ENCODE results near the gene GXYLT2.
"Not testable (repeated sequence)": the region's sequence is repeated elsewhere in the genome, so short reads cannot be mapped to it uniquely, and the experiment has no call there.

Gene GXYLT2

DNA sequence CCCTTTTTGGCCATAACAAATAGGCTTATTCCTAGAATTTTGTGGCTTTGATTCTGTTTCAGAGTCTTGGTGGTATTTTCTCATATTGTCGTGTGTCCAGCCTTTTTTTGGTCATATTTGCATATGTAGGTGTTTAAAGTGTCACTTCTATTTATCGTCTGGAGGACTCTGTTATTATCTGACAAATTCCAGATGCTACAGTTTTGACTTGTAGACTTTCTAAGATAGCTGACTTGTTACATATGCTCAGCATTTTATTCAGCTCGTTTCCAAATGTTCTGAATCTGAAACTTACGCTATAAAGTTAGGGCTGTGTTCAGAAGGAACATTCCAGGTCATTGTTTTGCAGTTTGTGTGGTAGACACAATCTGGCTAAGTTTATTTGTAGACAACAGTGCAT, 110.6 kb downstream of the GXYLT2 start:
- no peak for DNase-seq

DNA sequence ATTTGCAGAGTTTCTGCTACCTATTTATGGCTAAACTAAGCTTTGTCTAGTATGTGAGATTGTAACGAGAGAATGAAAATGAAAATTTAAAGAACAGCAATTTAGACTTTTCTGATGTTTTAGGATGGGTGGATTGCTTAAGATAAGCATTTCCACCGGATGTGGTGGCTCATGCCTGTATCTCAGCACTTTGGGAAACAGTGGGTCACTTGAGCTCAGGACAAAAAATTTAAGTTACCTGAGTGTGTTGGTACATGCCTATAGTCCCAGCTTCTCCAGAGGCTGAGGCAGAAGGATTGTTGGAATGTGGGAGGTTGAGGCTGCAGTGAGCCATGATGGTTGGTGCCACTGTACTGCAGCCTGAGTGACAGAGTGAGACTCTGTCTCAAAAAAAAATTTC, 112.1 kb downstream of the GXYLT2 start:
- H3K36me3 ChIP-seq, result peaks cover 0 to 18% (median 0%) of the 10 kb centered on the region in 3 donors
- H3K4me3 ChIP-seq, result peak overlapping the region in 1 of 2 donors; percentile 92
- H3K27ac ChIP-seq, result no peak overlapping the region
- H3K27me3 ChIP-seq, result no peaks in the 10 kb centered on the region
- TF ChIP-seq, protein P1, sequence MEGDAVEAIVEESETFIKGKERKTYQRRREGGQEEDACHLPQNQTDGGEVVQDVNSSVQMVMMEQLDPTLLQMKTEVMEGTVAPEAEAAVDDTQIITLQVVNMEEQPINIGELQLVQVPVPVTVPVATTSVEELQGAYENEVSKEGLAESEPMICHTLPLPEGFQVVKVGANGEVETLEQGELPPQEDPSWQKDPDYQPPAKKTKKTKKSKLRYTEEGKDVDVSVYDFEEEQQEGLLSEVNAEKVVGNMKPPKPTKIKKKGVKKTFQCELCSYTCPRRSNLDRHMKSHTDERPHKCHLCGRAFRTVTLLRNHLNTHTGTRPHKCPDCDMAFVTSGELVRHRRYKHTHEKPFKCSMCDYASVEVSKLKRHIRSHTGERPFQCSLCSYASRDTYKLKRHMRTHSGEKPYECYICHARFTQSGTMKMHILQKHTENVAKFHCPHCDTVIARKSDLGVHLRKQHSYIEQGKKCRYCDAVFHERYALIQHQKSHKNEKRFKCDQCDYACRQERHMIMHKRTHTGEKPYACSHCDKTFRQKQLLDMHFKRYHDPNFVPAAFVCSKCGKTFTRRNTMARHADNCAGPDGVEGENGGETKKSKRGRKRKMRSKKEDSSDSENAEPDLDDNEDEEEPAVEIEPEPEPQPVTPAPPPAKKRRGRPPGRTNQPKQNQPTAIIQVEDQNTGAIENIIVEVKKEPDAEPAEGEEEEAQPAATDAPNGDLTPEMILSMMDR (IDR thresholded peaks at IDR 0.05), result no peak
- no peaks in the 10 kb centered on the region for H3K9me3 ChIP-seq
- DNase-seq, result no peak
- intact Hi-C loops (cut with DNase I; ENCODE audit: low total_unique reads), result loop anchor here (10.0 kb wide), 1 partner anchor 45 kb away; no protein-coding TSS in a partner anchor
- peaks cover 0 to 75% (median 28%) of the 10 kb centered on the region in 4 donors for H3K4me1 ChIP-seq

More for the DNA sequence above, 110.6 kb downstream of the GXYLT2 start:
- H3K27me3 ChIP-seq, result no peaks in the 10 kb centered on the region
- H3K27ac ChIP-seq, result peak overlapping the region in 1 of 2 donors; percentile 98
- no peaks in the 10 kb centered on the region for H3K9me3 ChIP-seq
- TF ChIP-seq, protein P1 (IDR thresholded peaks at IDR 0.05), result no peak
- H3K36me3 ChIP-seq, result peaks cover 0 to 18% (median 0%) of the 10 kb centered on the region in 3 donors
- H3K4me1 ChIP-seq, result peaks cover 0 to 63% (median 28%) of the 10 kb centered on the region in 4 donors
- intact Hi-C loops (cut with DNase I; ENCODE audit: low total_unique reads), result loop anchor here (10.0 kb wide), 1 partner anchor 46 kb away; no protein-coding TSS in a partner anchor
- H3K4me3 ChIP-seq, result peak overlapping the region; percentile 89 to 92

DNA sequence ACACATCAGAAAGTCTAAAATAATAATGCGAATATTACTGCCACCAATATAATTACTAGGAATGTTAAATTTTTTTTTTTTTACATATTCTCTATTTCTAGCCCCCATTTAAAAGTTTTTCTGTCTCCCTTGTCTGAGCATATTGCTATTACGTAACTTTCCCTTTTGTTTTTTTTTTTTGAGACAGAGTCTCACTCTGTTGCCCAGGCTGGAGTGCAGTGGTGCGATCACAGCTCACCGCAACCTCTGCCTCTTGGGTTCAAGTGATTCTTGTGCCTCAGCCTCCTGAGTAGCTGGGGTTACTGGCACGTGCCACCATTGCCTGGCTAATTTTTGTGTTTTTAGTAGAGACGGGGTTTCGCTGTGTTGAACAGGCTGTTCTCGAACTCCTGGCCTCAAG, 115.2 kb downstream of the GXYLT2 start:
- H3K9me3 ChIP-seq; H3K27me3 ChIP-seq; H3K27ac ChIP-seq; H3K4me3 ChIP-seq; DNase-seq; intact Hi-C loops (cut with DNase I; ENCODE audit: low total_unique reads): not testable (repeated sequence)
- Histone ChIP-seq H3K4me1 (peaks cover 0 to 69% (median 25%) of the 10 kb centered on the region in 4 donors), H3K36me3 (peaks cover 3 to 26% (median 12%) of the 10 kb centered on the region in 3 donors)

GRCh38 chr3:73004316-73004715, 116.5 kb downstream of the GXYLT2 start:
- Histone ChIP-seq H3K4me1 (peaks cover 0 to 69% (median 17%) of the 10 kb centered on the region in 4 donors), H3K4me3 (no peak overlapping the region), H3K27me3 (no peaks in the 10 kb centered on the region), H3K27ac (no peak overlapping the region), H3K36me3 (peaks cover 3 to 26% (median 12%) of the 10 kb centered on the region in 3 donors), H3K9me3 (no peaks in the 10 kb centered on the region)
- TF ChIP-seq, protein P1 (IDR thresholded peaks at IDR 0.05), result no peak
- intact Hi-C loops (cut with DNase I; ENCODE audit: low total_unique reads), result no loop called here
- no peak for DNase-seq

DNA sequence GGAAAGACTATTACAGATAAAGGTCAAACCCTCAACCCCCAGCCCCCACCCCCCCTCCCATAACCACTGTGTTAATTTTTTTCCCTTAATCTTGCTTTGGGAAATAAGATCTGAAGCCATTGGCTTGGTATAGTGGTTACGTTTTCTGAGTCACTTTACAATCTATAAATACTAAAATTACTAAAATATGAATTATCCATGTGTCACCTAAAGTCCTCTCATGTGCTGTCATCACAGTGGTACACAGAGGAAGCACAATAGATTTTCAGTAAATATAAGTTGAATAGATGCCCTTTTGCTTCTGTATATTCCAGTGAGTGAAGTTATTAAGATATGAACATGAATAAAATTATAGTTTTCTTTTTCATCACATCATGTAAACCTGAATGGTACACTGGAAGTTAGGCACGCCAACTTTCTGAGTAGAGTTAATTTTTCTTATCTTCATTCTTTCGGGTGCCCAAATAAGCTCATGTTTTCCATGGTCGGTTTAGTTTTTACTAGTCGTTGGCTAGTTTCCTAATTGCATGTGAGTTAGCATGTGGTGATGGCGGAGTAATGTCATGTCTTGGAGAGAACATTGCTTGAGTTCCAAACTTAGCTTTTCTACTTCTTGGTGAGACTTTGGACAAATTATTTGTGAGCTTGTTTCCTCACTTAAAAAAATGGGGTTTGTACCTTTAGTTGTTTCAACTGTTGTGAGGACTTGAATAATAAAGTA, 120.3 kb downstream of the GXYLT2 start:
- Histone ChIP-seq H3K27ac (no peak overlapping the region), H3K4me1 (peaks cover 0 to 58% (median 2%) of the 10 kb centered on the region in 4 donors), H3K27me3 (no peaks in the 10 kb centered on the region), H3K4me3 (no peak overlapping the region), H3K9me3 (no peaks in the 10 kb centered on the region), H3K36me3 (peaks cover 3 to 12% (median 8%) of the 10 kb centered on the region in 3 donors)
- intact Hi-C loops (cut with DNase I; ENCODE audit: low total_unique reads), result no loop called here
- TF ChIP-seq, protein P1 (IDR thresholded peaks at IDR 0.05), result no peak
- DNase-seq, result no peak

GRCh38 chr3:73009008-73009407, 121.2 kb downstream of the GXYLT2 start:
- Histone ChIP-seq H3K4me1 (peaks cover 0 to 50% (median 0%) of the 10 kb centered on the region in 4 donors), H3K4me3 (no peak overlapping the region), H3K27ac (no peak overlapping the region), H3K9me3 (no peaks in the 10 kb centered on the region), H3K27me3 (no peaks in the 10 kb centered on the region), H3K36me3 (peaks cover 3 to 12% (median 8%) of the 10 kb centered on the region in 3 donors)
- TF ChIP-seq, protein P1 (IDR thresholded peaks at IDR 0.05), result no peak
- no peak for DNase-seq
- intact Hi-C loops (cut with DNase I; ENCODE audit: low total_unique reads), result no loop called here

All from tibial artery (tissue), 4 donors.